GM12878 (cell line): ENCODE data around the gene CBX8.

Source experiments
- CHD2 ChIP-seq: IDR thresholded peaks from 2 replicates; pipeline ENCODE4 v1.6.1; 2011; ENCODE audit warnings: low read depth, low read length, improper control_type of control experiment, borderline replicate concordance
- GABPA ChIP-seq: IDR thresholded peaks from 2 replicates; pipeline ENCODE4 v1.6.1; 2014; ENCODE audit warnings: antibody characterized with exemption, low read depth, mild to moderate bottlenecking, inconsistent platforms
- MTA2 ChIP-seq: fragments of 450-650 bp; IDR thresholded peaks from 2 replicates; pipeline ENCODE4 v1.6.1; 2016; ENCODE audit warnings: low read depth, mild to moderate bottlenecking, moderate library complexity
- MTA3 ChIP-seq: IDR thresholded peaks from 2 replicates; pipeline ENCODE4 v1.6.1; 2012; ENCODE audit warnings: low read length, inconsistent platforms, borderline replicate concordance
- SP1 ChIP-seq: IDR thresholded peaks from one replicate; pipeline ENCODE4 v1.6.1; 2011; ENCODE audit warnings: low read depth, low read length

DNA sequence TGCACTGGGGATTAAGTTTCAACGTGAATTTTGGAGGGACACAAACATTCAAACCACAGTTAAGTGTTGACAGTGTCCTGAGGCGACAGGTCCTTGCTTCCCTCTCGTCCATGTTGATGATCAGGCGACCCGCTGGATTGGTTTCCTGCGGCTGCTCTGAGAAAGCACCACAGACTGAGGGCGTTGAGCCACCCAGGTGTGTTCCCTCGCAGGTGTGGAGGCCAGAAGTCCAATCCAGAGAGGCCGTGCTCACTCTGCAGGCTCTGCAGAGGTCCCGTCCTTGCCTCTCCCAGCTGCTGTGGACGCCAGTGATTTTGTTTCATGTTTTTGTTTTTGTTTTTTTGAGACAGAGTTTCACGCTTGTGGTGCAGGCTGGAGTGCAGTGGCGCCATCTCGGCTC lies 41.3 kb downstream of the CBX8 start:
- no peak for TF ChIP-seq SP1
- no peak for TF ChIP-seq MTA3
- TF ChIP-seq GABPA: no peak
- no peak for TF ChIP-seq MTA2
- TF ChIP-seq CHD2: no peak
